Neuron (in vitro differentiated cells): Measurements from ENCODE around the gene TPST1.

Experiments used
- H2AFZ ChIP-seq: one replicate; pipeline ENCODE4 v1.6.1; 2013; ENCODE audit warnings: low read depth, mild to moderate bottlenecking, inconsistent platforms, low read length, moderate library complexity
- H3K27me3 ChIP-seq: one replicate; pipeline ENCODE4 v1.6.1; 2013; ENCODE audit warnings: low read length; ENCODE audit not compliant: insufficient read depth
- H3K36me3 ChIP-seq: one replicate; pipeline ENCODE4 v1.6.1; 2013; ENCODE audit warnings: low read length; ENCODE audit not compliant: insufficient read depth
- H3K4me1 ChIP-seq: one replicate; pipeline ENCODE4 v1.6.1; 2013; ENCODE audit warnings: low read length; ENCODE audit not compliant: insufficient read depth
- H3K4me3 ChIP-seq: 2 replicates; pipeline ENCODE4 v1.5.1; 2013; ENCODE audit warnings: mild to moderate bottlenecking, low read length, moderate library complexity
- H3K9me3 ChIP-seq: one replicate; pipeline ENCODE4 v1.6.1; 2013; ENCODE audit warnings: low read length

TPST1 gene

GRCh38 chr7:66198469-66198868 is 6.7 kb upstream of the TPST1 start:
- H3K36me3 ChIP-seq: no peaks in the 10 kb centered on the region
- H3K27me3 ChIP-seq: peaks cover 2% of the 10 kb centered on the region
- no peak overlapping the region for H2AFZ ChIP-seq
- no peak overlapping the region for H3K4me3 ChIP-seq
- H3K9me3 ChIP-seq: no peaks in the 10 kb centered on the region
- no peaks in the 10 kb centered on the region for H3K4me1 ChIP-seq

GRCh38 chr7:66198956-66199355 is 6.2 kb upstream of the TPST1 start:
- H3K27me3 ChIP-seq: peaks cover 2% of the 10 kb centered on the region
- no peaks in the 10 kb centered on the region for H3K4me1 ChIP-seq
- no peak overlapping the region for H2AFZ ChIP-seq
- no peaks in the 10 kb centered on the region for H3K9me3 ChIP-seq
- no peak overlapping the region for H3K4me3 ChIP-seq
- no peaks in the 10 kb centered on the region for H3K36me3 ChIP-seq

- no peaks in the 10 kb centered on the region for H3K36me3 ChIP-seq
- H2AFZ ChIP-seq: no peak overlapping the region
- peaks cover 19% of the 10 kb centered on the region for H3K4me1 ChIP-seq
- no peaks in the 10 kb centered on the region for H3K9me3 ChIP-seq
- H3K27me3 ChIP-seq: no peaks in the 10 kb centered on the region
- no peak overlapping the region for H3K4me3 ChIP-seq
Measured at GRCh38 chr7:66202441-66202840, 2.7 kb upstream of the TPST1 start.

- Histone ChIP-seq H3K36me3 (peaks cover 16% of the 10 kb centered on the region), H3K4me1 (peaks cover 26% of the 10 kb centered on the region), H3K27me3 (no peaks in the 10 kb centered on the region), H3K9me3 (peaks cover under 1% of the 10 kb centered on the region), H2AFZ (peak overlapping the region; percentile 66), H3K4me3 (peak overlapping the region; percentile 74)
Measured at GRCh38 chr7:66205741-66206090, 582 bp downstream of the TPST1 start.

GRCh38 chr7:66206119-66206933 is 1.2 kb downstream of the TPST1 start:
- peak overlapping the region; percentile 74 for H3K4me3 ChIP-seq
- H3K27me3 ChIP-seq: no peaks in the 10 kb centered on the region
- H3K9me3 ChIP-seq: peaks cover 1% of the 10 kb centered on the region
- H3K4me1 ChIP-seq: peaks cover 26% of the 10 kb centered on the region
- no peak overlapping the region for H2AFZ ChIP-seq
- peaks cover 18% of the 10 kb centered on the region for H3K36me3 ChIP-seq

GRCh38 chr7:66206934-66207240 is 1.8 kb downstream of the TPST1 start:
- Histone ChIP-seq H3K4me3 (peak overlapping the region; percentile 74), H3K9me3 (peaks cover 1% of the 10 kb centered on the region), H2AFZ (no peak overlapping the region), H3K4me1 (peaks cover 26% of the 10 kb centered on the region), H3K27me3 (no peaks in the 10 kb centered on the region), H3K36me3 (peaks cover 18% of the 10 kb centered on the region)

GRCh38 chr7:66207540-66207939 is 2.4 kb downstream of the TPST1 start:
- peaks cover 1% of the 10 kb centered on the region for H3K9me3 ChIP-seq
- H3K4me3 ChIP-seq: peak overlapping the region; percentile 74
- no peaks in the 10 kb centered on the region for H3K27me3 ChIP-seq
- peaks cover 18% of the 10 kb centered on the region for H3K36me3 ChIP-seq
- no peak overlapping the region for H2AFZ ChIP-seq
- peaks cover 26% of the 10 kb centered on the region for H3K4me1 ChIP-seq

GRCh38 chr7:66211429-66211828 is 6.3 kb downstream of the TPST1 start:
- Histone ChIP-seq H3K9me3 (peaks cover 1% of the 10 kb centered on the region), H3K36me3 (peaks cover 18% of the 10 kb centered on the region), H3K27me3 (no peaks in the 10 kb centered on the region), H3K4me1 (peaks cover 17% of the 10 kb centered on the region), H3K4me3 (no peak overlapping the region), H2AFZ (no peak overlapping the region)

GRCh38 chr7:66213637-66214036 is 8.5 kb downstream of the TPST1 start:
- H3K4me1 ChIP-seq: no peaks in the 10 kb centered on the region
- no peaks in the 10 kb centered on the region for H3K27me3 ChIP-seq
- H2AFZ ChIP-seq: no peak overlapping the region
- H3K4me3 ChIP-seq: no peak overlapping the region
- H3K9me3 ChIP-seq: peaks cover 1% of the 10 kb centered on the region
- H3K36me3 ChIP-seq: peaks cover 19% of the 10 kb centered on the region

GRCh38 chr7:66216687-66217086 is 11.6 kb downstream of the TPST1 start:
- no peaks in the 10 kb centered on the region for H3K27me3 ChIP-seq
- H3K36me3 ChIP-seq: peaks cover 2% of the 10 kb centered on the region
- no peaks in the 10 kb centered on the region for H3K9me3 ChIP-seq
- no peak overlapping the region for H2AFZ ChIP-seq
- no peaks in the 10 kb centered on the region for H3K4me1 ChIP-seq
- no peak overlapping the region for H3K4me3 ChIP-seq

- no peaks in the 10 kb centered on the region for H3K9me3 ChIP-seq
- H3K4me1 ChIP-seq: no peaks in the 10 kb centered on the region
- H3K4me3 ChIP-seq: no peak overlapping the region
- H2AFZ ChIP-seq: no peak overlapping the region
- H3K36me3 ChIP-seq: peaks cover 2% of the 10 kb centered on the region
- no peaks in the 10 kb centered on the region for H3K27me3 ChIP-seq
Measured at GRCh38 chr7:66219805-66220204, 14.7 kb downstream of the TPST1 start.

GRCh38 chr7:66221442-66221841 is 16.3 kb downstream of the TPST1 start:
- Histone ChIP-seq H3K4me3 (no peak overlapping the region), H3K36me3 (peaks cover 2% of the 10 kb centered on the region), H2AFZ (no peak overlapping the region), H3K27me3 (no peaks in the 10 kb centered on the region), H3K4me1 (no peaks in the 10 kb centered on the region), H3K9me3 (no peaks in the 10 kb centered on the region)

- Histone ChIP-seq H3K9me3 (peaks cover 13% of the 10 kb centered on the region), H3K36me3 (peaks cover 7% of the 10 kb centered on the region), H3K27me3 (no peaks in the 10 kb centered on the region), H3K4me1 (no peaks in the 10 kb centered on the region), H3K4me3 (no peak overlapping the region), H2AFZ (no peak overlapping the region)
Measured at GRCh38 chr7:66227808-66228207, 22.7 kb downstream of the TPST1 start.
